Hepatic stellate cell (primary cell): Measurements from ENCODE around the gene MAGEF1.

Experiments used
- DNase-seq: peaks from one replicate; pipeline ENCODE4 v3.0.0; 2011; ENCODE audit warnings: low spot score

The MAGEF1 gene

GRCh38 chr3:184669578-184669977, 42.3 kb downstream of the MAGEF1 start:
- DNase-seq, result no peak

DNA sequence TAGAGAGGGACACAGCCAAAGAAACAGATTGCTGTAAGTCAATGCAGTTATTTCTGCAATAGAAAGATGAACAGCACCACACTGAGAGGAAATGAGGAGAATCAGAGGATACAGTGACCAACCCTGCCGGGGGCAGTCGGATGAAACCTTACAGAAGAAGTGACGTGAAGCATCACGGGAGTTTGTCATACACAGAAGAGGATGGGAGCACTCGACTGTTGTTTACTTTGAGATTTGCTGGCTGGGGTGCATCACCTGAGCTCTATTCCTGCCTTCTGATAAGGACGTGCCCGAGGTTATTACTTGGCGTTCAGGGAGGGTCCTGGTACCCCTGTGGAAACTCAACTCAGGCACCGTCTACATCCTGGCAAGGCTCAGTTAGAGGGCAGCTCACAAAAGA, 45.4 kb downstream of the MAGEF1 start:
- no peak for DNase-seq

GRCh38 chr3:184665101-184665500, 46.8 kb downstream of the MAGEF1 start:
- no peak for DNase-seq

DNA sequence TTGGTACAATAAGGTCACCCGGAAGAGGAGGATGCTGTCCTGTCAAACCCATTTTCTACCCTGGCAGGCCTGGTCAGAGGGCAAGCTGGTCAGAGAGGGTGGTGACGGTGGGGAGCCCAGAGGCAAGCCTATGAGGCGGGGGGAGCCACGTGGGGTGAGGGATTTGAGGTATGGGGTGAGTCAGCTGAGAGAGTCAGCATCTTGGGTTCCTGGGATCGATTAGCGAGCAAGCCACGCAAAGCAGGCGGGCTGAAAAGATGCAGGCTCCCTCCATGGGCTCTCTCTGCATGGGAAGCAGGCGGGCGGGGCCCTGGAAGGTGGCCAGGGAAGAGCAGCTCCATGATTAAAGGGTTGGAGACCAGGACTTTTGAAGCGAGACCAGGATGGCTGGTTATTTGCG, 48.1 kb downstream of the MAGEF1 start:
- DNase-seq, result no peak

- DNase-seq, result no peak
Observed at GRCh38 chr3:184663356-184663755, 48.5 kb downstream of the MAGEF1 start.

GRCh38 chr3:184662187-184662586, 49.7 kb downstream of the MAGEF1 start:
- no peak for DNase-seq

- DNase-seq, result no peak
Observed at GRCh38 chr3:184660931-184661330, 50.9 kb downstream of the MAGEF1 start.
